Muscle of back (tissue), 11 donors: ENCODE results near the gene VASN. TPM values are rescaled to one million over a fixed set of nuclear protein-coding genes. Genes with fewer than 3 reads are reported as not detected.

Source experiments
- DNase-seq, 3 donors: peaks; one replicate each; pipeline versions ENCODE4 v3.0.0 to v3.0.0-alpha.2; 2013
- polyA plus RNA-seq, 10 donors: library from polyadenylated mRNA; unstranded; fragments of 120-200 nt; gene quantifications; one replicate each; pipeline ENCODE4 v1.2.1, GENCODE V29; 2013; ENCODE audit not compliant: insufficient read length in 10 of 10

Gene VASN
- polyA plus RNA-seq, 10 donors: 9.5 to 26.6 (median 14.3) TPM

GRCh38 chr16:4399001-4399730 lies 27.5 kb downstream of the VASN start:
- DNase-seq: peak in 1 of 3 donors; percentile 19

- no peak for DNase-seq
These were observed 29.4 kb downstream of the VASN start for GRCh38 chr16:4401094-4401501.

- no peak for DNase-seq
These were observed 29.9 kb downstream of the VASN start for GRCh38 chr16:4401510-4401909.

GRCh38 chr16:4402439-4403132 lies 30.9 kb downstream of the VASN start:
- DNase-seq: peak; percentile 66 to 94 (median 86)

- no peak for DNase-seq
These were observed 31.7 kb downstream of the VASN start for GRCh38 chr16:4403133-4403949.

GRCh38 chr16:4404247-4404966 lies 32.8 kb downstream of the VASN start:
- DNase-seq: peak in 1 of 3 donors; percentile 55

- no peak for DNase-seq
These were observed 33.5 kb downstream of the VASN start for GRCh38 chr16:4404967-4405696.

- DNase-seq: peak in 1 of 3 donors; percentile 34
These were observed 36.1 kb downstream of the VASN start for GRCh38 chr16:4407543-4408322.

- DNase-seq: no peak
These were observed 36.7 kb downstream of the VASN start for GRCh38 chr16:4408323-4408690.

GRCh38 chr16:4409081-4409932 lies 37.7 kb downstream of the VASN start:
- DNase-seq: peak in 1 of 3 donors; percentile 58

- DNase-seq: peak; percentile 84 to 93 (median 87)
These were observed 38.9 kb downstream of the VASN start for GRCh38 chr16:4410335-4411075.

- DNase-seq: peak; percentile 73 to 93 (median 85)
These were observed 40.0 kb downstream of the VASN start for GRCh38 chr16:4411684-4412083.

- DNase-seq: no peak
These were observed 40.5 kb downstream of the VASN start for GRCh38 chr16:4412159-4412558.

- DNase-seq: no peak
These were observed 41.2 kb downstream of the VASN start for GRCh38 chr16:4412854-4413253.

- DNase-seq: no peak
These were observed 42.7 kb downstream of the VASN start for GRCh38 chr16:4414187-4414917.

- DNase-seq: peak in 1 of 3 donors; percentile 71
These were observed 44.0 kb downstream of the VASN start for GRCh38 chr16:4415538-4416199.
